Measurements from ENCODE around the gene BICD1. TPM values are rescaled to one million over a fixed set of nuclear protein-coding genes. Genes with fewer than 3 reads are reported as not detected.

Gene BICD1
- total RNA-seq, 1 donor from 2014 or later: 49.5 TPM

- Mint-ChIP-seq H3K36me3 (ENCODE audit: low read depth) (no peaks in the 10 kb centered on the region), H3K4me1 (no peaks in the 10 kb centered on the region), H3K27me3 (ENCODE audit: low read depth) (no peaks in the 10 kb centered on the region), H3K9me3 (no peaks in the 10 kb centered on the region), H3K27ac (ENCODE audit: unreplicated experiment) (no peak overlapping the region), H3K4me3 (no peak overlapping the region)
- no peak for TF ChIP-seq CTCF (conservative IDR thresholded peaks at IDR 0.05)
- DNase-seq (ENCODE audit: low read depth, low spot score): no peak
Observed at GRCh38 chr12:32390572-32391219, 284.0 kb downstream of the BICD1 start.

GRCh38 chr12:32395026-32395425 lies 288.4 kb downstream of the BICD1 start:
- no peak for TF ChIP-seq CTCF (conservative IDR thresholded peaks at IDR 0.05)

DNA sequence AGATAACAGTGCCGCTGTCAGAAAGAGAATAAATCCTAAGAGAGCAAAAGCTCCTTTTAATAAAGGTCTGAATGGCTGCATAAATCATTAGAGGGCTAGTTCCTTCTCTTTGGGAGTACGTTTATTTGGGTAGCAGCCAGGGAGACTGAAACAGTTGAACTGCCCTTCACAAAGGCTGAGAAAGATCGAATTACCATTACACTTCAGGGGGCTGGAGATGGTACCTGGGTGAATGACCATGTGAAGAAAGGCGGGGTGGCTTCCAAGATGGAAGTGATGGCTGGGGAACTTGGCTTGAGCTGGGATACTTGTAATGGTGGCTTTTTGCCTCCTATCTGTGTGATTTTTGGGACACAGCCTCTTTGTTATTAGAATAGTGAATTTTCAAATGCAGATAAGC lies 291.0 kb downstream of the BICD1 start:
- no peak overlapping the region for H3K27ac Mint-ChIP-seq (ENCODE audit: unreplicated experiment)
- DNase-seq (ENCODE audit: low read depth, low spot score): no peak
- H3K27me3 Mint-ChIP-seq (ENCODE audit: low read depth): peaks cover 50% of the 10 kb centered on the region
- H3K4me3 Mint-ChIP-seq: peak overlapping the region; percentile 73
- H3K4me1 Mint-ChIP-seq: peaks cover 14% of the 10 kb centered on the region
- no peak for TF ChIP-seq CTCF (conservative IDR thresholded peaks at IDR 0.05)
- no peaks in the 10 kb centered on the region for H3K9me3 Mint-ChIP-seq
- H3K36me3 Mint-ChIP-seq (ENCODE audit: low read depth): no peaks in the 10 kb centered on the region

More at GRCh38 chr12:32395026-32395425, 288.4 kb downstream of the BICD1 start:
- Mint-ChIP-seq H3K27me3 (ENCODE audit: low read depth) (peaks cover 24% of the 10 kb centered on the region), H3K4me3 (no peak overlapping the region), H3K27ac (ENCODE audit: unreplicated experiment) (no peak overlapping the region), H3K9me3 (no peaks in the 10 kb centered on the region), H3K36me3 (ENCODE audit: low read depth) (no peaks in the 10 kb centered on the region), H3K4me1 (peaks cover 8% of the 10 kb centered on the region)
- no peak for DNase-seq (ENCODE audit: low read depth, low spot score)

GRCh38 chr12:32398181-32398580 lies 291.5 kb downstream of the BICD1 start:
- Mint-ChIP-seq H3K27ac (ENCODE audit: unreplicated experiment) (no peak overlapping the region), H3K9me3 (no peaks in the 10 kb centered on the region), H3K4me1 (peaks cover 14% of the 10 kb centered on the region), H3K4me3 (peak overlapping the region; percentile 78), H3K27me3 (ENCODE audit: low read depth) (peaks cover 55% of the 10 kb centered on the region), H3K36me3 (ENCODE audit: low read depth) (no peaks in the 10 kb centered on the region)
- DNase-seq (ENCODE audit: low read depth, low spot score): no peak
- TF ChIP-seq CTCF (conservative IDR thresholded peaks at IDR 0.05): no peak

GRCh38 chr12:32398816-32399369 lies 292.2 kb downstream of the BICD1 start:
- no peak for DNase-seq (ENCODE audit: low read depth, low spot score)
- Mint-ChIP-seq H3K9me3 (no peaks in the 10 kb centered on the region), H3K36me3 (ENCODE audit: low read depth) (no peaks in the 10 kb centered on the region), H3K27ac (ENCODE audit: unreplicated experiment) (no peak overlapping the region), H3K27me3 (ENCODE audit: low read depth) (peaks cover 59% of the 10 kb centered on the region), H3K4me3 (peak overlapping the region; percentile 78), H3K4me1 (peaks cover 14% of the 10 kb centered on the region)
- TF ChIP-seq CTCF (conservative IDR thresholded peaks at IDR 0.05): no peak
